Bronchus fibroblast of lung (primary cell): Measurements from ENCODE around the gene AQP12A. TPM values are rescaled to one million over a fixed set of nuclear protein-coding genes. Genes with fewer than 3 reads are reported as not detected.

Experiments
- total RNA-seq: library from RNA; depleted of rRNA; stranded (reverse); fragments of >200 nt; gene quantifications from 2 replicates; pipeline ENCODE4 v1.2.3, GENCODE V29; 2015

Gene AQP12A, protein sequence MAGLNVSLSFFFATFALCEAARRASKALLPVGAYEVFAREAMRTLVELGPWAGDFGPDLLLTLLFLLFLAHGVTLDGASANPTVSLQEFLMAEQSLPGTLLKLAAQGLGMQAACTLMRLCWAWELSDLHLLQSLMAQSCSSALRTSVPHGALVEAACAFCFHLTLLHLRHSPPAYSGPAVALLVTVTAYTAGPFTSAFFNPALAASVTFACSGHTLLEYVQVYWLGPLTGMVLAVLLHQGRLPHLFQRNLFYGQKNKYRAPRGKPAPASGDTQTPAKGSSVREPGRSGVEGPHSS
- not detected in 2 replicates for total RNA-seq

DNA sequence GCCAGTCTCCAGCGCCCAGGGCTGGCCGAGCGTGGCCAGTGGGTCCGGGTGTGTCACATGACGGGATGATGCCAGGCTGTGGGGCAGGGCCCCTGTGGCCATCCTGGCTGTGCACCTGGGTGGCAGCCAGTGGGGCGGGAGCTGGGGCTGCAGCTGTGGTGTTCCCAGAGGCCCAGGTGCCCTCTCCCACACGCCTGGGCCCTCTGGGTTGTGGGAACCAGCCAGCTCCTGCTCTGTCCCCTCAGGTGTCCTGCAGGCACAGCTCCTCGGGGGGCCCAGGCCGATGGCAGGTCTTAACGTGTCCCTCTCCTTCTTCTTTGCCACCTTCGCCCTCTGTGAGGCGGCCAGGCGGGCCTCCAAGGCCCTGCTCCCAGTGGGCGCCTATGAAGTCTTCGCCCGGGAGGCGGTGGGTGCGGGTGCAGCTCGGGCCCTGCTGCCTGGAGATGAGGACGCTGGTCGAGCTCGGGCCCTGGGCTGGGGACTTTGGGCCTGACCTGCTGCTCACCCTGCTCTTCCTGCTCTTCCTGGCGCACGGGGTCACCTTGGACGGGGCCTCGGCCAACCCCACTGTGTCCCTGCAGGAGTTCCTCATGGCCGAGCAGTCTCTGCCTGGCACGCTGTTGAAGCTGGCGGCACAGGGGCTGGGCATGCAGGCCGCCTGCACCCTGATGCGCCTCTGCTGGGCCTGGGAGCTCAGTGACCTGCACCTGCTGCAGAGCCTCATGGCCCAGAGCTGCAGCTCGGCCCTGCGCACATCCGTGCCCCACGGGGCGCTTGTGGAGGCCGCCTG, at the start of gene AQP12A:
Gene AQP12A (plus strand): TSS at position 236 of the 790 bp plus-strand sequence. CDS start 48 bp downstream, at position 284.

DNA sequence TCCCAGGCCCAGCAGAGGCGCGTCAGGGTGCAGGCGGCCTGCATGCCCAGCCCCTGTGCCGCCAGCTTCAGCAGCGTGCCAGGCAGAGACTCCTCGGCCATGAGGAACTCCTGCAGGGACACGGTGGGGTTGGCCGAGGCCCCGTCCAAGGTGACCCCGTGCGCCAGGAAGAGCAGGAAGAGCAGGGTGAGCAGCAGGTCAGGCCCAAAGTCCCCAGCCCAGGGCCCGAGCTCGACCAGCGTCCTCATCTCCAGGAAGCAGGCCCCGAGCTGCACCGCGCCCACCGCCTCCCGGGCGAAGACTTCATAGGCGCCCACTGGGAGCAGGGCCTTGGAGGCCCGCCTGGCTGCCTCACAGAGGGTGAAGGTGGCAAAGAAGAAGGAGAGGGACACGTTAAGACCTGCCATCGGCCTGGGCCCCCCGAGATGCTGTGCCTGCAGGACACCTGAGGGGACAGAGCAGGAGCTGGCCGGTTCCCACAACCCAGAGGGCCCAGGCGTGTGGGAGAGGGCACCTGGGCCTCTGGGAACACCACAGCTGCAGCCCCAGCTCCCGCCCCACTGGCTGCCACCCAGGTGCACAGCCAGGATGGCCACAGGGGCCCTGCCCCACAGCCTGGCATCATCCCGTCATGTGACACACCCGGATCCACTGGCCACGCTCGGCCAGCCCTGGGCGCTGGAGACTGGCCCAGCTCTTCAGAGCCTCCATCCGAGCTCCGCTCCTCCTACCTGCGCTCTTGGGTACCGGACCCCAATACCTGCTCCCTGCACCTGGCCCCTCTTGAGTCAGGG, 9.0 kb upstream of the AQP12A start, which contains the start of gene AQP12B:
Gene AQP12B (minus strand): TSS at position 455 of the 794 bp plus-strand sequence. CDS start 48 bp downstream, at position 407.

Other genes with a start within 250 kb of the AQP12A start
- 2.7 and 4.3 TPM in 2 replicates for gene ANKMY1, start 133.9 kb upstream of the AQP12A start, total RNA-seq
- 3.4 and 4.5 TPM in 2 replicates for gene DUSP28, start 131.5 kb upstream of the AQP12A start, total RNA-seq
- 19.8 and 27.5 TPM in 2 replicates for gene RNPEPL1, start 123.4 kb upstream of the AQP12A start, total RNA-seq
- gene CAPN10, start 105.1 kb upstream of the AQP12A start, total RNA-seq = 16.8 and 19.8 TPM in 2 replicates
- gene GPR35, start 66.4 kb upstream of the AQP12A start, total RNA-seq = under 0.01 and 0.15 TPM in 2 replicates
- not detected in 2 replicates for gene AQP12B, start 9.0 kb upstream of the AQP12A start, total RNA-seq
- 0.17 TPM in 1 of 2 replicates, not detected in the other for gene KIF1A, start 128.4 kb downstream of the AQP12A start, total RNA-seq
- gene AGXT, start 177.0 kb downstream of the AQP12A start, total RNA-seq = 0.15 TPM in 1 of 2 replicates, not detected in the other
- not detected in 2 replicates for gene MAB21L4, start 204.3 kb downstream of the AQP12A start, total RNA-seq
- gene CROCC2, start 214.5 kb downstream of the AQP12A start, total RNA-seq = not detected in 2 replicates